Stimulated activated naive B cell treated with anti-CD40 and anti-IgM and Interleukin-4, amounts not matched to agents 10 μg/mL and 1 μg/mL and 100 μg/mL, for 72 hours (primary cell): ENCODE results near the gene FBXO15.
A peak's percentile ranks its signal among the peaks of the same experiment; 100 is the strongest.

Experiments used
- ATAC-seq, 2 donors: fragments of 150-1000 bp; cut with Tn5 transposase; replicated peaks; 2 replicates each; pipeline ENCODE4 v1.10.0; 2021; ENCODE audit warnings: moderate library complexity in 1 of 2
- DNase-seq: peaks from one replicate; pipeline ENCODE4 v3.0.0; 2021
- H3K27ac Mint-ChIP-seq: one replicate; pipeline ENCODE4 v1.8.0; 2022; ENCODE audit warnings: mild to moderate bottlenecking, mixed read lengths
- H3K27me3 Mint-ChIP-seq, 2 donors: one replicate each; pipeline ENCODE4 v1.8.0; 2022; ENCODE audit warnings: mixed read lengths in 2 of 2
- H3K36me3 Mint-ChIP-seq, 2 donors: one replicate each; pipeline ENCODE4 v1.8.0; 2022; ENCODE audit warnings: mixed read lengths in 2 of 2, mild to moderate bottlenecking in 1 of 2
- H3K4me1 Mint-ChIP-seq, 2 donors: one replicate each; pipeline ENCODE4 v1.8.0; 2022; ENCODE audit warnings: mixed read lengths in 2 of 2, mild to moderate bottlenecking in 1 of 2
- H3K4me3 Mint-ChIP-seq, 2 donors: one replicate each; pipeline ENCODE4 v1.8.0; 2022; ENCODE audit warnings: mild to moderate bottlenecking in 2 of 2, mixed read lengths in 2 of 2, moderate library complexity in 1 of 2
- H3K9me3 Mint-ChIP-seq, 2 donors: one replicate each; pipeline ENCODE4 v1.8.0; 2022; ENCODE audit warnings: mixed read lengths in 2 of 2, mild to moderate bottlenecking in 1 of 2

FBXO15 gene

GRCh38 chr18:74073957-74074667 lies 73.5 kb downstream of the FBXO15 start:
- H3K9me3 Mint-ChIP-seq, result no peaks in the 10 kb centered on the region
- H3K36me3 Mint-ChIP-seq, result no peaks in the 10 kb centered on the region
- no peak overlapping the region for H3K4me3 Mint-ChIP-seq
- H3K4me1 Mint-ChIP-seq, result peaks cover 12 to 15% of the 10 kb centered on the region in 2 donors
- no peak overlapping the region for H3K27ac Mint-ChIP-seq
- DNase-seq, result no peak
- no peak for ATAC-seq
- H3K27me3 Mint-ChIP-seq, result no peaks in the 10 kb centered on the region

- Mint-ChIP-seq H3K36me3 (no peaks in the 10 kb centered on the region), H3K9me3 (peaks cover 0 to 4% of the 10 kb centered on the region in 2 donors), H3K4me3 (no peak overlapping the region), H3K27me3 (no peaks in the 10 kb centered on the region), H3K4me1 (peaks cover 25 to 28% of the 10 kb centered on the region in 2 donors), H3K27ac (no peak overlapping the region)
- ATAC-seq (no peak), DNase-seq (no peak)
These were observed 78.2 kb downstream of the FBXO15 start for GRCh38 chr18:74069178-74070050.

- no peak for DNase-seq
- Mint-ChIP-seq H3K27me3 (no peaks in the 10 kb centered on the region), H3K4me1 (peaks cover 33 to 39% of the 10 kb centered on the region in 2 donors), H3K36me3 (no peaks in the 10 kb centered on the region), H3K4me3 (no peak overlapping the region), H3K9me3 (peaks cover 2 to 4% of the 10 kb centered on the region in 2 donors), H3K27ac (no peak overlapping the region)
- ATAC-seq, result no peak
These were observed 79.3 kb downstream of the FBXO15 start for GRCh38 chr18:74068296-74068695.

- no peak overlapping the region for H3K4me3 Mint-ChIP-seq
- H3K36me3 Mint-ChIP-seq, result no peaks in the 10 kb centered on the region
- H3K9me3 Mint-ChIP-seq, result peaks cover 2 to 4% of the 10 kb centered on the region in 2 donors
- ATAC-seq (no peak), DNase-seq (no peak)
- H3K27ac Mint-ChIP-seq, result peak overlapping the region; percentile 70
- peaks cover 32 to 39% of the 10 kb centered on the region in 2 donors for H3K4me1 Mint-ChIP-seq
- H3K27me3 Mint-ChIP-seq, result no peaks in the 10 kb centered on the region
These were observed 81.6 kb downstream of the FBXO15 start for GRCh38 chr18:74066018-74066417.

GRCh38 chr18:74065366-74065765 lies 82.3 kb downstream of the FBXO15 start:
- ATAC-seq, result no peak
- DNase-seq, result no peak
- H3K27me3 Mint-ChIP-seq, result no peaks in the 10 kb centered on the region
- H3K27ac Mint-ChIP-seq, result no peak overlapping the region
- peaks cover 35 to 45% of the 10 kb centered on the region in 2 donors for H3K4me1 Mint-ChIP-seq
- H3K9me3 Mint-ChIP-seq, result peaks cover 3 to 4% of the 10 kb centered on the region in 2 donors
- no peak overlapping the region for H3K4me3 Mint-ChIP-seq
- no peaks in the 10 kb centered on the region for H3K36me3 Mint-ChIP-seq

- peaks cover 38 to 49% of the 10 kb centered on the region in 2 donors for H3K4me1 Mint-ChIP-seq
- H3K27ac Mint-ChIP-seq, result peak overlapping the region; percentile 37
- peaks cover 3 to 4% of the 10 kb centered on the region in 2 donors for H3K9me3 Mint-ChIP-seq
- H3K4me3 Mint-ChIP-seq, result peak overlapping the region; percentile 0 to 60
- DNase-seq, result peak; percentile 44
- H3K36me3 Mint-ChIP-seq, result no peaks in the 10 kb centered on the region
- H3K27me3 Mint-ChIP-seq, result no peaks in the 10 kb centered on the region
- peak; percentile 69 to 74 for ATAC-seq
These were observed 83.1 kb downstream of the FBXO15 start for GRCh38 chr18:74064510-74064909.

- H3K27me3 Mint-ChIP-seq, result no peaks in the 10 kb centered on the region
- DNase-seq (no peak), ATAC-seq (peak; percentile 44 to 58)
- H3K36me3 Mint-ChIP-seq, result no peaks in the 10 kb centered on the region
- peak overlapping the region; percentile 57 for H3K27ac Mint-ChIP-seq
- peaks cover 3 to 4% of the 10 kb centered on the region in 2 donors for H3K9me3 Mint-ChIP-seq
- H3K4me1 Mint-ChIP-seq, result peaks cover 38 to 49% of the 10 kb centered on the region in 2 donors
- H3K4me3 Mint-ChIP-seq, result peak overlapping the region; percentile 40 to 68
These were observed 84.1 kb downstream of the FBXO15 start for GRCh38 chr18:74063557-74063956.

GRCh38 chr18:74063023-74063422 lies 84.6 kb downstream of the FBXO15 start:
- Mint-ChIP-seq H3K27ac (peak overlapping the region; percentile 48), H3K4me3 (no peak overlapping the region), H3K36me3 (no peaks in the 10 kb centered on the region), H3K27me3 (no peaks in the 10 kb centered on the region), H3K4me1 (peaks cover 38 to 49% of the 10 kb centered on the region in 2 donors), H3K9me3 (peaks cover 3 to 4% of the 10 kb centered on the region in 2 donors)
- DNase-seq (peak; percentile 26), ATAC-seq (peak; percentile 72 to 73)

GRCh38 chr18:74062037-74062436 lies 85.6 kb downstream of the FBXO15 start:
- Mint-ChIP-seq H3K27ac (no peak overlapping the region), H3K27me3 (no peaks in the 10 kb centered on the region), H3K4me3 (no peak overlapping the region), H3K36me3 (no peaks in the 10 kb centered on the region), H3K4me1 (peaks cover 38 to 49% of the 10 kb centered on the region in 2 donors), H3K9me3 (peaks cover 0 to 5% of the 10 kb centered on the region in 2 donors)
- ATAC-seq (no peak), DNase-seq (no peak)

- Mint-ChIP-seq H3K27ac (no peak overlapping the region), H3K4me3 (no peak overlapping the region), H3K4me1 (peaks cover 26 to 41% of the 10 kb centered on the region in 2 donors), H3K36me3 (no peaks in the 10 kb centered on the region), H3K27me3 (no peaks in the 10 kb centered on the region), H3K9me3 (peaks cover 0 to 7% of the 10 kb centered on the region in 2 donors)
- DNase-seq (no peak), ATAC-seq (peak; percentile 8 to 15)
These were observed 87.1 kb downstream of the FBXO15 start for GRCh38 chr18:74060579-74060978.

GRCh38 chr18:74050807-74051206 lies 96.8 kb downstream of the FBXO15 start:
- H3K9me3 Mint-ChIP-seq, result peaks cover 10 to 11% of the 10 kb centered on the region in 2 donors
- H3K4me3 Mint-ChIP-seq, result no peak overlapping the region
- ATAC-seq, result no peak
- H3K27me3 Mint-ChIP-seq, result peaks cover 5 to 7% of the 10 kb centered on the region in 2 donors
- H3K27ac Mint-ChIP-seq, result no peak overlapping the region
- peaks cover 8 to 12% of the 10 kb centered on the region in 2 donors for H3K36me3 Mint-ChIP-seq
- no peak for DNase-seq
- H3K4me1 Mint-ChIP-seq, result peaks cover 0 to 2% of the 10 kb centered on the region in 2 donors

GRCh38 chr18:74040459-74041332 lies 106.9 kb downstream of the FBXO15 start:
- Mint-ChIP-seq H3K4me1 (peaks cover 0 to 6% of the 10 kb centered on the region in 2 donors), H3K9me3 (peaks cover 0 to 2% of the 10 kb centered on the region in 2 donors), H3K27ac (no peak overlapping the region), H3K4me3 (no peak overlapping the region), H3K27me3 (no peaks in the 10 kb centered on the region), H3K36me3 (no peaks in the 10 kb centered on the region)
- DNase-seq (peak; percentile 24), ATAC-seq (peak; percentile 91 to 92)

- ATAC-seq, result no peak
- peaks cover 0 to 2% of the 10 kb centered on the region in 2 donors for H3K9me3 Mint-ChIP-seq
- H3K4me1 Mint-ChIP-seq, result peaks cover 0 to 6% of the 10 kb centered on the region in 2 donors
- no peak for DNase-seq
- no peak overlapping the region for H3K4me3 Mint-ChIP-seq
- H3K27me3 Mint-ChIP-seq, result no peaks in the 10 kb centered on the region
- no peak overlapping the region for H3K27ac Mint-ChIP-seq
- no peaks in the 10 kb centered on the region for H3K36me3 Mint-ChIP-seq
These were observed 107.6 kb downstream of the FBXO15 start for GRCh38 chr18:74040008-74040407.

- Mint-ChIP-seq H3K9me3 (peaks cover 3 to 6% of the 10 kb centered on the region in 2 donors), H3K4me3 (no peak overlapping the region), H3K36me3 (no peaks in the 10 kb centered on the region), H3K27me3 (peaks cover 0 to 8% of the 10 kb centered on the region in 2 donors), H3K27ac (no peak overlapping the region), H3K4me1 (no peaks in the 10 kb centered on the region)
- DNase-seq, result no peak
- ATAC-seq, result no peak
These were observed 118.5 kb downstream of the FBXO15 start for GRCh38 chr18:74029161-74029560.
